K562 (cell line): ENCODE measurements around the gene COLEC12. TPM values are rescaled to one million over a fixed set of nuclear protein-coding genes. Genes with fewer than 3 reads are reported as not detected.

Source experiments
- ARID1B ChIP-seq: fragments of 450-650 bp; IDR thresholded peaks from 2 replicates; pipeline ENCODE4 v1.6.1; 2016; ENCODE audit warnings: antibody characterized with exemption, mild to moderate bottlenecking, inconsistent platforms
- ATF1 ChIP-seq, 2 experiments: fragments of 450-650 bp in 1 of 2; IDR thresholded peaks; 2 replicates each; pipeline ENCODE4 v1.6.1; 2016; ENCODE audit warnings: missing compliant biosample characterization in 1 of 2, missing genetic modification characterization in 1 of 2
- EGR1 ChIP-seq: fragments of 450-650 bp; conservative IDR thresholded peaks from 2 replicates; pipeline ENCODE4 v1.6.1; 2017; ENCODE audit warnings: mild to moderate bottlenecking
- GATAD2A ChIP-seq: fragments of 450-650 bp; IDR thresholded peaks from 2 replicates; pipeline ENCODE4 v1.6.1; 2017
- KHSRP ChIP-seq: fragments of 450-650 bp; IDR thresholded peaks from 2 replicates; pipeline ENCODE4 v1.6.1; 2017
- NCOA1 ChIP-seq: fragments of 450-650 bp; IDR thresholded peaks from 2 replicates; pipeline ENCODE4 v1.6.1; 2016; ENCODE audit warnings: low read depth
- NRF1 ChIP-seq, 2 experiments: fragments of 450-650 bp; IDR thresholded peaks in 1 of 2; conservative IDR thresholded peaks in 1 of 2; 2 replicates each; pipeline ENCODE4 v1.6.1; 2014; ENCODE audit warnings: mild to moderate bottlenecking in 2 of 2
- TBL1XR1 ChIP-seq, 2 experiments: IDR thresholded peaks; 2 replicates each; pipeline ENCODE4 v1.6.1; 2012; ENCODE audit warnings: improper control_type of control experiment in 2 of 2, low read length in 2 of 2, mild to moderate bottlenecking in 1 of 2
- TCF7L2 ChIP-seq: fragments of 150-350 bp; IDR thresholded peaks from 2 replicates; pipeline ENCODE4 v1.6.1; 2016; ENCODE audit warnings: low read depth, mild to moderate bottlenecking, low read length, moderate library complexity
- TRIM24 ChIP-seq, 2 experiments: fragments of 450-650 bp; IDR thresholded peaks; 2 replicates each; pipeline ENCODE4 v1.6.1; 2016
- U2AF2 ChIP-seq: fragments of 200-400 bp; formaldehyde crosslinking; optimal IDR thresholded peaks from 2 replicates; pipeline ENCODE3; 2017; ENCODE audit warnings: low read depth, mild to moderate bottlenecking, low read length
- XRCC5 ChIP-seq: fragments of 200-400 bp; formaldehyde crosslinking; IDR thresholded peaks from 2 replicates; pipeline ENCODE4 v1.6.1; 2017; ENCODE audit warnings: low read depth, mild to moderate bottlenecking, low read length
- ZBTB8A ChIP-seq: fragments of 450-650 bp; IDR thresholded peaks from 2 replicates; pipeline ENCODE4 v1.6.1; 2018; ENCODE audit warnings: mild to moderate bottlenecking, moderate library complexity; ENCODE audit not compliant: partially characterized antibody
- ZNF124 ChIP-seq: sonication (generic); formaldehyde crosslinking; IDR thresholded peaks from 2 replicates; pipeline ENCODE4 v1.8.1; 2022; ENCODE audit warnings: missing genetic modification reagents
- ZNF41 ChIP-seq: fragments of 250-450 bp; sonication (Bioruptor Pico); conservative IDR thresholded peaks from 2 replicates; pipeline ENCODE4 v1.4.0; 2020; ENCODE audit warnings: mild to moderate bottlenecking
- ZNF589 ChIP-seq: fragments of 200-800 bp; sonication (Bioruptor generic); IDR thresholded peaks from 2 replicates; pipeline ENCODE4 v1.6.1; 2016; ENCODE audit warnings: low read depth, missing genetic modification characterization, missing compliant biosample characterization
- polyA plus RNA-seq, 8 experiments: library from polyadenylated mRNA; depleted of rRNA in 4 of 8; stranded (reverse) in 5 of 8; unstranded in 3 of 8; fragments of >200 nt; fragmentation: Nextera tagmentation in 2 of 8; fragmentation: Illumina TruSeq in 1 of 8; extraction: Ambion mirVana in 2 of 8; extraction: Trizol in 1 of 8; gene quantifications; 2 replicates each; pipeline versions ENCODE4 v1.2.1 to v1.2.3, GENCODE V29; 2011 to 2014; ENCODE audit warnings: inconsistent platforms in 1 of 8, missing spikeins in 1 of 8
- total RNA-seq, 7 experiments: library from RNA; depleted of rRNA in 6 of 7; stranded (reverse); fragments of >200 nt in 6 of 7; fragmentation: Illumina TruSeq in 2 of 7; extraction: Trizol in 2 of 7; gene quantifications; 2 replicates each; pipeline versions ENCODE4 v1.2.1 to v1.2.3, GENCODE V29; 2011 to 2021; ENCODE audit warnings: low replicate concordance in 1 of 7
- TF ChIP-seq, protein P1 (sequence below): sonication (generic); formaldehyde crosslinking; IDR thresholded peaks from 2 replicates; pipeline ENCODE4 v1.8.1; 2023; ENCODE audit warnings: mild to moderate bottlenecking, missing genetic modification reagents
- TF ChIP-seq, protein P2 (sequence below): fragments of 450-650 bp; formaldehyde crosslinking; IDR thresholded peaks from 2 replicates; pipeline ENCODE4 v1.4.0; 2020; ENCODE audit warnings: mild to moderate bottlenecking, moderate library complexity
- TF ChIP-seq, protein P3 (sequence below): fragments of 450-650 bp; IDR thresholded peaks from 2 replicates; pipeline ENCODE4 v1.7.0; 2016; ENCODE audit warnings: borderline replicate concordance
- TF ChIP-seq, protein P4 (sequence below): fragments of 250-450 bp; sonication (Bioruptor Pico); IDR thresholded peaks from 2 replicates; pipeline ENCODE4 v1.4.0; 2020; ENCODE audit warnings: mild to moderate bottlenecking, moderate library complexity, borderline replicate concordance

COLEC12 gene
- total and polyA plus RNA-seq, 9 of the 15 experiments (the other 6 are each of a cell fraction or from before 2014, with no cell fraction given): 0.04 TPM; not detected in 8

DNA sequence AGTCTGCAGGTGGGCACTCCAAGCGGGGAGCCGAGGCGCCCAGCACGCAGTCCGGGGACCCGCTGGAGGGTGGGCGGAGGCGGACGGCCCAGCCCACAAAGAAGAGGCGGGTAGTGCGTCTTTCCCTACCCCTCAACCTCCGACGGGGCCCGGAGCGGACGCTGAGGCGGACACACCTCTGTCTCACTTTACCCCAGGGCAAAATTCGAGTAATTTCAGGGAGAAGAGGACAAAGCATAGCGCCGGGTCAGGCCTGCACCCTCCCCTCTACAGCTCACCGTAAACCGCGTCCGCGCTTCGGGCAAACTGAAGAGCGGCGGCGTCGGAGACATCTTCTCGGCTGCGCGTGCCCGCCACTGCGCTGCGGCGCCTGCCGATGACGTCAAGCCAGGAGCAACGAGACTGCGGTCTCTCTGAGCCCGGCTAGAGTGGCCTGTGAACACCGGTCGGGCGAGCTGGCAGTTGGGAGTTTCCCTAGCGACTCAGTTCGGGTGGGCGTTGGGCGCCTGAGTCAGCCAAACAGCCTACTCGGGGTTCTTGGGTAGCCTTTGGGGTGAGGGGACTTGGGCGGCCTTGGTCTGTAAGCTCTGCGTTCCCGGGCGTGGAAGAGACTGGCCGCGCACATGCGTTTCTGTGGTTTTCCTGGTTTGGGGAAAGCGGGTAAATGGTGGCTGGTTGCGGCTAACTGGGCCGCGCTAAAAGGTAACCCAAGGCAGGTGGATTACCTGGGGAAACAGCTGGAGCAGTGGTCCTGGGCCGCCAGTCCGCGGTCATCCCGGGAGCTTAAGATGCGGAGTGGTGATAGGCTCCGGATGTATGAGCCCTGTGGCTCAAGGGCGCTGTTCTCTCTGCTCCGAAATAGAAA lies 232.6 kb downstream of the COLEC12 start, which contains the start of gene THOC1 (continued):
- TF ChIP-seq, protein P1, sequence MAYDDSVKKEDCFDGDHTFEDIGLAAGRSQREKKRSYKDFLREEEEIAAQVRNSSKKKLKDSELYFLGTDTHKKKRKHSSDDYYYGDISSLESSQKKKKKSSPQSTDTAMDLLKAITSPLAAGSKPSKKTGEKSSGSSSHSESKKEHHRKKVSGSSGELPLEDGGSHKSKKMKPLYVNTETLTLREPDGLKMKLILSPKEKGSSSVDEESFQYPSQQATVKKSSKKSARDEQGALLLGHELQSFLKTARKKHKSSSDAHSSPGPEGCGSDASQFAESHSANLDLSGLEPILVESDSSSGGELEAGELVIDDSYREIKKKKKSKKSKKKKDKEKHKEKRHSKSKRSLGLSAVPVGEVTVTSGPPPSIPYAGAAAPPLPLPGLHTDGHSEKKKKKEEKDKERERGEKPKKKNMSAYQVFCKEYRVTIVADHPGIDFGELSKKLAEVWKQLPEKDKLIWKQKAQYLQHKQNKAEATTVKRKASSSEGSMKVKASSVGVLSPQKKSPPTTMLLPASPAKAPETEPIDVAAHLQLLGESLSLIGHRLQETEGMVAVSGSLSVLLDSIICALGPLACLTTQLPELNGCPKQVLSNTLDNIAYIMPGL (CRISPR knock-in tag): peak; percentile 67; the same call in 1 of the 2 replicates
- TF ChIP-seq ZNF589 (CRISPR knock-in tag) (0 out of 2 replicates have a peak, but pooled peaks have one; percentile 17), TCF7L2 (no peak), TRIM24 (IDR thresholded peaks at IDR 0.05) (peak in 1 of 2 experiments; percentile 94; a peak in 3 of 4 replicates), U2AF2 (no peak), ZNF41 (CRISPR knock-in tag) (no peak), GATAD2A (peak; percentile 63; the same call in 1 of the 2 replicates), TBL1XR1 (IDR thresholded peaks at IDR 0.05; ENCODE audit: low read length in 2 of 2) (peak in 1 of 2 experiments; percentile 95; a peak in 2 of 4 replicates), ATF1 (CRISPR knock-in tag; IDR thresholded peaks at IDR 0.05) (peak; percentile 97), ATF1 (tag; IDR thresholded peaks at IDR 0.05) (peak; percentile 100), ARID1B (peak; percentile 74), ZNF124 (CRISPR knock-in tag) (0 out of 2 replicates have a peak, but pooled peaks have one; percentile 59), XRCC5 (0 out of 2 replicates have a peak, but pooled peaks have one; percentile 68), EGR1 (peak; percentile 92), ZBTB8A (no peak), NCOA1 (no peak), KHSRP (peak; percentile 88), NRF1 (conservative IDR thresholded peaks at IDR 0.05 in 1 of 2, IDR thresholded peaks at IDR 0.05 in 1 of 2) (peak; percentile 90 to 92)
- TF ChIP-seq, protein P2, sequence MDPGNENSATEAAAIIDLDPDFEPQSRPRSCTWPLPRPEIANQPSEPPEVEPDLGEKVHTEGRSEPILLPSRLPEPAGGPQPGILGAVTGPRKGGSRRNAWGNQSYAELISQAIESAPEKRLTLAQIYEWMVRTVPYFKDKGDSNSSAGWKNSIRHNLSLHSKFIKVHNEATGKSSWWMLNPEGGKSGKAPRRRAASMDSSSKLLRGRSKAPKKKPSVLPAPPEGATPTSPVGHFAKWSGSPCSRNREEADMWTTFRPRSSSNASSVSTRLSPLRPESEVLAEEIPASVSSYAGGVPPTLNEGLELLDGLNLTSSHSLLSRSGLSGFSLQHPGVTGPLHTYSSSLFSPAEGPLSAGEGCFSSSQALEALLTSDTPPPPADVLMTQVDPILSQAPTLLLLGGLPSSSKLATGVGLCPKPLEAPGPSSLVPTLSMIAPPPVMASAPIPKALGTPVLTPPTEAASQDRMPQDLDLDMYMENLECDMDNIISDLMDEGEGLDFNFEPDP (CRISPR knock-in tag): no peak
- TF ChIP-seq, protein P3, sequence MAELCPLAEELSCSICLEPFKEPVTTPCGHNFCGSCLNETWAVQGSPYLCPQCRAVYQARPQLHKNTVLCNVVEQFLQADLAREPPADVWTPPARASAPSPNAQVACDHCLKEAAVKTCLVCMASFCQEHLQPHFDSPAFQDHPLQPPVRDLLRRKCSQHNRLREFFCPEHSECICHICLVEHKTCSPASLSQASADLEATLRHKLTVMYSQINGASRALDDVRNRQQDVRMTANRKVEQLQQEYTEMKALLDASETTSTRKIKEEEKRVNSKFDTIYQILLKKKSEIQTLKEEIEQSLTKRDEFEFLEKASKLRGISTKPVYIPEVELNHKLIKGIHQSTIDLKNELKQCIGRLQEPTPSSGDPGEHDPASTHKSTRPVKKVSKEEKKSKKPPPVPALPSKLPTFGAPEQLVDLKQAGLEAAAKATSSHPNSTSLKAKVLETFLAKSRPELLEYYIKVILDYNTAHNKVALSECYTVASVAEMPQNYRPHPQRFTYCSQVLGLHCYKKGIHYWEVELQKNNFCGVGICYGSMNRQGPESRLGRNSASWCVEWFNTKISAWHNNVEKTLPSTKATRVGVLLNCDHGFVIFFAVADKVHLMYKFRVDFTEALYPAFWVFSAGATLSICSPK: no peak
- TF ChIP-seq, protein P4, sequence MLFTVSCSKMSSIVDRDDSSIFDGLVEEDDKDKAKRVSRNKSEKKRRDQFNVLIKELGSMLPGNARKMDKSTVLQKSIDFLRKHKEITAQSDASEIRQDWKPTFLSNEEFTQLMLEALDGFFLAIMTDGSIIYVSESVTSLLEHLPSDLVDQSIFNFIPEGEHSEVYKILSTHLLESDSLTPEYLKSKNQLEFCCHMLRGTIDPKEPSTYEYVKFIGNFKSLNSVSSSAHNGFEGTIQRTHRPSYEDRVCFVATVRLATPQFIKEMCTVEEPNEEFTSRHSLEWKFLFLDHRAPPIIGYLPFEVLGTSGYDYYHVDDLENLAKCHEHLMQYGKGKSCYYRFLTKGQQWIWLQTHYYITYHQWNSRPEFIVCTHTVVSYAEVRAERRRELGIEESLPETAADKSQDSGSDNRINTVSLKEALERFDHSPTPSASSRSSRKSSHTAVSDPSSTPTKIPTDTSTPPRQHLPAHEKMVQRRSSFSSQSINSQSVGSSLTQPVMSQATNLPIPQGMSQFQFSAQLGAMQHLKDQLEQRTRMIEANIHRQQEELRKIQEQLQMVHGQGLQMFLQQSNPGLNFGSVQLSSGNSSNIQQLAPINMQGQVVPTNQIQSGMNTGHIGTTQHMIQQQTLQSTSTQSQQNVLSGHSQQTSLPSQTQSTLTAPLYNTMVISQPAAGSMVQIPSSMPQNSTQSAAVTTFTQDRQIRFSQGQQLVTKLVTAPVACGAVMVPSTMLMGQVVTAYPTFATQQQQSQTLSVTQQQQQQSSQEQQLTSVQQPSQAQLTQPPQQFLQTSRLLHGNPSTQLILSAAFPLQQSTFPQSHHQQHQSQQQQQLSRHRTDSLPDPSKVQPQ (CRISPR knock-in tag): no peak
